NCI-H2196 (cell line): Measurements from ENCODE around the gene ABHD17C.

Experiments used
- DNase-seq: peaks from one replicate; lab custom pipeline; 2025; ENCODE audit not compliant: unreplicated experiment; lab: John Stamatoyannopoulos, UW

ABHD17C gene

GRCh38 chr15:80689294-80689693 lies 5.8 kb upstream of the ABHD17C start:
- DNase-seq: no peak

GRCh38 chr15:80689716-80690115 lies 5.4 kb upstream of the ABHD17C start:
- no peak for DNase-seq

- no peak for DNase-seq
Measured at GRCh38 chr15:80691575-80691974, 3.5 kb upstream of the ABHD17C start.

DNA sequence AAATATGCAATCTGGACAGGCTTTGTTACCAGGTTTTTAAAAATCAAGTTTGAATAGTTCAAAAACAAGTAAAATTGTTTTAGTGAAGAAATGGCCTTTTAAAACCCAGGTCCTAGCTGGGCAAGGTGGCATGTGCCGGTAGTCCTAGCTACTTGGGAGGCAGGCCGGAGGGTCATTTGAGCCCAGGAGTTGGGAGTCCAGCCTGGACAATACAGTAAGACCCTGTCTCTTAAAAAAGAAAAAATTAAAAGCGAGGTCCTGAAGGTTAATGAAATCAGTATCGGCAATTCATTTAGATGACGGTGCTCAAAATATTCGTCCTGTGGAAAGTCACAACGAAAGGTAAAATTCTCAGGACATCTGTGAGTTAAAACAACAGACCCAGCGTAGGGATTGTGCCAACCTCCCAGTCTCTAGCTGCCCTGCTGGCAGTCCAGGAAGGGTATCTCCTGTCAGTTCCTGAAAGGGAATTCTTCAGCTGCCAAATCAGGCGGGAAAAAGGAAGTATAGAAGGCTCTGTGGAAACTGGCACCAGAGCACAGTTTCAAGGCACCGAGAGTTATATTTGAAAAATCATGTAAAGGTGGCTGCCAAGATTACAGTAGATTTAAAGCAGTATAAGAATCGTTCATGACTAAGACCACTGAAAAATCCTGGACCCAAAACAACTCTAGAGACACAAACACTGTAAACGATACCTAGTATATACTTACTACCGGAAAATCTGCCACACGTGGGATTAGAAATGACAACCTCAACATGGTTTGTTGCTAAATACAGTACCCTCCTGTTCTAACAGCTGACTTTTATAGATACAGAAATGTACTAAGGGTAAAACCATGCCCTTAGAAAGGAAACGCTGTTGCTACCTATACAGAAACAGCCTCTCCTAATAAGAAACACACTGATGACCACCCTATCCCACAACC lies 1.2 kb upstream of the ABHD17C start:
- no peak for DNase-seq

DNA sequence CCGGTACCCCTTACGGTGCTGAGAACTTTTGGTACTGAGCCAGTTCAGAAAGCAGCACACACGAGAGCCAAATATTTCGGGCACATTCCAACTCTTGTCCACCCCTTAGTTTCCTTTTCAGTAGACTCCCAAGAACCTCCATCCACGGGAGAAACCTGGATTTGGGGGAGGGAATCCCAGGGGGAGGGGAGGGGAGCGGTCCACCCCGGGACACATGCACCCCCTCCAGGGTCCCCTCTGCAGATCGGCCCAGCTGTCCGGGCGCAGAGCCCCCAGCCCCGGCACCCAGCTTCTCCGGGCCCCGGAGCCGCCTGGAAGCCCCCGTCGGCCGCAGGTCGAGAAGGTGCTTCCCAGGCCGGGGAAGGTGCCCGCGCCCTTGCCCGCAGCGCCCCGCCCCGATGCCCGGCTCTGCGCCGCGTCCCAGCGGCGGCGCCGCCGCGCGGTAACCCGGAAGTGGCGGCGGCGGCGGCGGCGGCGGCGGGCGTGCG lies 455 bp upstream of the ABHD17C start:
- peak; percentile 51 for DNase-seq

- peak; percentile 8 for DNase-seq
Measured at GRCh38 chr15:80695911-80696661, 976 bp downstream of the ABHD17C start.

GRCh38 chr15:80697075-80697685 lies 2.1 kb downstream of the ABHD17C start:
- no peak for DNase-seq

DNA sequence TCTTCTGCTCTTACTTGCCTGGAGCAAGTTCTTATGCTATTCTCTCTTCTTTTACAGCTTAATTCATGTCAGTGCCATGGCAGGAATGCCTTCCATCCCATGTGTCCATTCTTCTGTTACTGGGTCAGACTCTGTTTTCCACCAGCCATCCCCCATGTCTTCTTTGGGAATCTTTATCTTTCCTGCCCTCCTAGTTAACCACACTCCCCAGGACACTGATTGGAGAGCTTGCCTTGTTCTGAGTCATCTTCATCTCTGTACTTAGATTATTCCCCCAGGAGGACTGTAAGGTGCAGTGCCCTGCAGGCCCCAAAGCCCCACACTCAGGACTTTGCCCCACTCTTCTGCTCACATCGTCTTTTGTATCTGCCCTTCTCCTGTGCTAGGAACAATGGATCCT lies 3.6 kb downstream of the ABHD17C start:
- no peak for DNase-seq

DNA sequence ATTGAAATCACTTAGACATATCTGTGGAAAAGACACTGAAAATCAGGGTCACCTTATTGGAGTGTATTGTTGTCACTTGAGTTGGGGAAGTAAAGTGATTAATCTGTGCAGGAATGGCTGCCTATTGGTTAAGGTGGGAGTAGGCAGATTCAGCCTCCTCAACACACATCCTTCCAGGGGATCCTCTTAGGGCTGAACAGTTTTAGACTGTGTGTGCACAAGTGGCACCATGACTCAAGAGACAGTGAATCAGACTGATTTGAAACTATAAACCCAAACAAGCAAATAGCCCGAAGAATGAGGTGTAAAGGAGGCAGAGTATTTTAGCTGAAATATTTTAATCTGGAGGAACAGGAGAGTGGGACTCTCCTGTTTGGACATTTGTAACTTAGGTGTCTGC lies 4.9 kb downstream of the ABHD17C start:
- no peak for DNase-seq

DNA sequence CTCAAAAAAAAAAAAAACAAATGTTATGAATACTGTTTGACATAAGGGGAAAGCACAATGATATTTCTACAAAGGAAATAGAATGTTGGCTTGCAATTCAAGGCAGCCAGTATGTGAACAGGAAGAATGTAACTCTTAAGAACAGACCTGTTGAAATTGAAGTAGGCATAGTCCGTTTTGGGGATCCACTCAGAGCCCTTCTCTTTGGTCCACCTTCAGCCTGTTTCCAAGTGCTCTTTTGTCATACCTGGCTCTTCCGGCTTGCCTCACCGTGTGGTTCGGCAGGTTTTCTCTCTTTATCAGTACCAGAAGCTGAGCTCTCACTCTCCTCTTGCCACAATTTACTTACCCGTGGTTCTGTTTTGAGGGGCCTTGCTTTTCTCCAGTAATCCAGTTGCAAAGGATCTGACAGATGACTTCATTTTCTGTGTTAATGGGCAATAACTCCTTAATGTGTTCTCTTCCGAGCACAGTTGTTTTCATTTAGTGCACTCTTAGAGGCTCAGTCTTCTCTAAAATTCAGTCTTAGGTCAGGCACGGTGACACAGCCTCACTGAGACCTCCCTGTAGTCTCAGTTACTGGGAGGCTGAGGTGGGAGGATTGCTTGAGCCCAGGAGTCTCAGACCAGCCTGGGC lies 6.7 kb downstream of the ABHD17C start:
- no peak for DNase-seq

- DNase-seq: no peak
Measured at GRCh38 chr15:80703081-80703480, 8.0 kb downstream of the ABHD17C start.

GRCh38 chr15:80703965-80704364 lies 8.9 kb downstream of the ABHD17C start:
- no peak for DNase-seq

GRCh38 chr15:80706161-80706560 lies 11.1 kb downstream of the ABHD17C start:
- no peak for DNase-seq

DNA sequence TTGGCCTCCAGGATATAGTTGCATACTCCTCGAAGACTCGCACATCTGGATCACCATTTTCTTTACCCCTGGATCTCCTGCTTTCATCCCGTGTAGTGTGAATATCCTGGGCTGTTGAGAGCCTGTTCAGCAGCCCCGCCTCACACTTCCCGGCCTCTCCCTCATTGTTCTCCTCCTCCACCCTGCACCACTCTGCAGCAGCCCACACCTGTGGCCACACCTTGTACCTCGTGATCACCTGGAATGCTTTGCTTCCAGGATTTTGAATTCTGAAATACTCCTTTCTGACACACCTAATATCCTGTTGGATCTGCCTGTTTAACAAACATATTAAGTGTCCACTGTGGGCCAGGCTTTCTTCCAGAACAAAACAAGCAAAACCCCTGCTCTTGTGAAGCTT lies 14.4 kb downstream of the ABHD17C start:
- DNase-seq: no peak

DNA sequence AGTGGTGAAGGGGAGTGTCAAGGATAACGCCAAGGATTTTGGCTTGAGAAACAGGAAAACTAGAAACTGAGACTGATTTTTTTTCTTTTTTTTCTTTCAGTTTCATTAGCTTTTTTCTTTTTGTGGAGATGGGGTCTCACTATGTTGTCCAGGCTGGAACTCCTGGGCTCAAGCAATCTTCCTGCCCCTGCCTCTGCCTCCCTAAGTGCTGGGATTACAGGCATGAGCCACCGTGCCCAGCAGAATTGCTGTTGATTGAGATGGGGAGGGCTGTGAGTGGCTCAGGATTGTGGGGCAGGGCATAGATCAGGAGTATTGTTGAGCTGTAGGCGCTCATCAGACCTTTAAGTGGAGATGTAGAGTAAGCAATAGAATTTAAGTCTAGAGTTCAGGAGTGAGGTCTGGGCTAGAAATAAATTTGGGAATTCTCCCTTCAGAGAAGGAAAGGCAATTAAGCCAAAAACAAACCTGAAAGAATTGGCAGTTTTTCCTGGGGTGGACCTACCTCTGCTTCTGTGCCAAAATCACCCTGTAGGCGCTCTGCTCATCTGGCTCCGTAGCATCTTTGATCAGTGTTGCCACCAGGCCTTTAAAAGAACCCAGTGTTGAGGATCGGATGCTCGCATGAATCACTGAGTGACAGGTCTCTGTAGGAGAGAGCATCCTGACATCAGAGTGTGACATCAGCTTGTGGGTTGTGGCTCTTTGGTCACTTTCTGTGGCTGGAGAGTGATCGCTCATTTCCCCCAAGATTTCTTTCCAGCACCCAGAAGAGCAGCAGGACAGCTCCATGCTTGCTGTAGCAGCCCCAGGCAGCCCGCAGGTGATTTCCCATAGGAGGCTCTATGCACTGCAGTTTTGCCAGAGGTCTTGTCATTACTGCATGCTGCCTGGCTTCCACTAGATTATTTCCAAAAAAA lies 15.8 kb downstream of the ABHD17C start:
- DNase-seq: no peak

DNA sequence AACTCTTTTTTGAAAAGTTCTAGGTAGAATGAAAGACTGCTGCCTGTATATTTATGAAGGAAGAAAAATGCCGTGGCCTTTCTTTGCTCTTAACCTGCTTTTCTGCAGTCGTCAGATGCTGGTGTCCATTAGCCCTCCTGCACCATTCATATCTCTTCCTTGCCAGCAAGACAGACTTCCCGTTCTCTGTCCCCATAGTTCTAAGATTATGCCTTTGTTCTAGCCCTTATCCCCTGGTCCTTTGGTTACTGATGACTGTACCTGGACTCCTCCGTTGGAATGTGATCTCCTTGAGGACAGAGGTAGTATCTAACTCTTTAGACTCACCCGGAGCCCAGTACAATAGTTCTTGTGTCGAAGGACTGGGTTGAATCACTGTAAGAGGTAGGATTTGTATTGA lies 16.8 kb downstream of the ABHD17C start:
- no peak for DNase-seq

DNA sequence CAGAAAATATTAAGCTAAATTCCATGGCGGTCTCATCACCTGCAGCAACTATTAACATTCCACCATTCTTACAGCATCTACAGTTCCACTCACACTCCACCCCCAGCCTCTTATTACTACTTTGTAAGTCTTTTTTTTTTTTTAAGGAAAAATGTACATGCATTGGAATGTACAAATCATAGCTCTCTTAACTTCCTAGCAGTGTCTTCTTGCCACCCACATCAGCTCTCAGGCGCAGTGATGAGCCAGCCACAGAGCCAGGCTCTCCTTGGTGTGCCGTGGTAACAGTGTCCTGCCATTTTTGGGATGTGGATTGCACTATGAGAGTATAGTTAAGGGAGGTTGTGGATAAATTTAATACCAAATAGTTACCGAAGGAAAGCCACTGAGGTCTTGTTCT lies 17.8 kb downstream of the ABHD17C start:
- no peak for DNase-seq

GRCh38 chr15:80721476-80721875 lies 26.4 kb downstream of the ABHD17C start:
- no peak for DNase-seq

DNA sequence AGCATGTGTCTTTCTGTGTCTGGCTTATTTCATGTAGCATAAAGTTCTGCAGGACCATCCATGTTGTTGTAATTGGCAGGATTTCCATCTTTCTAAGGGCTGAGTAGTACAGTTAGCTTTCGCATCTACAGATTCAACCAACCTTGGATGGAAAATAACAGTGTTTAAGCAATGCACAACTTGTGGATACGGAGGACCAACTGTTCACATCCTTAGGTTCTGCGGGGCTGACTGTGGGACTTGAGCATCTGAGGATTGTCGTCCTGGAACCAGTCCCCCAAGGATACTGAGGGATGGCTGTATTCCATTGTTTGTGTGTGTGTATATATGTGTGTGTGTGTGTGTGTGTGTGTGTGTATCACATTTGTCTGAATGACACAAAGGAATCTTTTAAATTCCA lies 27.7 kb downstream of the ABHD17C start:
- no peak for DNase-seq

GRCh38 chr15:80727196-80727595 lies 32.1 kb downstream of the ABHD17C start:
- no peak for DNase-seq
